HPDE6-E6E7 (cell line): ENCODE measurements around the gene AMH.

Experiments used
- DNase-seq: peaks from one replicate; pipeline ENCODE4 v3.0.0; 2011; ENCODE audit warnings: missing footprints; ENCODE audit errors: extremely low spot score

The AMH gene

GRCh38 chr19:2249880-2250765, 1.0 kb downstream of the AMH start:
- DNase-seq = no peak

- DNase-seq = no peak
These were observed 1.6 kb downstream of the AMH start for GRCh38 chr19:2250766-2251105.

- no peak for DNase-seq
These were observed 2.3 kb downstream of the AMH start for GRCh38 chr19:2251106-2252054.

- no peak for DNase-seq
These were observed 3.1 kb downstream of the AMH start for GRCh38 chr19:2252055-2252796.

GRCh38 chr19:2252797-2253105, 3.6 kb downstream of the AMH start:
- no peak for DNase-seq

- DNase-seq = no peak
These were observed 4.3 kb downstream of the AMH start for GRCh38 chr19:2253106-2254063.

GRCh38 chr19:2254064-2254872, 5.1 kb downstream of the AMH start:
- no peak for DNase-seq

GRCh38 chr19:2255112-2255845, 6.2 kb downstream of the AMH start:
- DNase-seq = no peak

- no peak for DNase-seq
These were observed 7.0 kb downstream of the AMH start, which contains the start of gene JSRP1 for GRCh38 chr19:2255982-2256685. Gene JSRP1 (minus strand): TSS chr19:2256417. CDS start chr19:2255314, 1,103 bp downstream.

GRCh38 chr19:2259336-2259735, 10.2 kb downstream of the AMH start:
- DNase-seq = no peak

GRCh38 chr19:2260341-2260805, 11.2 kb downstream of the AMH start:
- DNase-seq = no peak

GRCh38 chr19:2261438-2262172, 12.5 kb downstream of the AMH start:
- DNase-seq = no peak

GRCh38 chr19:2266183-2266993, 17.3 kb downstream of the AMH start:
- peak; percentile 40 for DNase-seq

- no peak for DNase-seq
These were observed 19.3 kb downstream of the AMH start for GRCh38 chr19:2268480-2268830.

- no peak for DNase-seq
These were observed 19.7 kb downstream of the AMH start for GRCh38 chr19:2268861-2269243.

GRCh38 chr19:2269244-2270156, 20.4 kb downstream of the AMH start:
- peak; percentile 97 for DNase-seq
